Measurements from ENCODE around the gene SIGLEC8. TPM values are rescaled to one million over a fixed set of nuclear protein-coding genes. Genes with fewer than 3 reads are reported as not detected.

The SIGLEC8 gene
- total and polyA plus RNA-seq, 10 of the 15 experiments (the other 5 are each of a cell fraction or from before 2014, with no cell fraction given), result not detected

DNA sequence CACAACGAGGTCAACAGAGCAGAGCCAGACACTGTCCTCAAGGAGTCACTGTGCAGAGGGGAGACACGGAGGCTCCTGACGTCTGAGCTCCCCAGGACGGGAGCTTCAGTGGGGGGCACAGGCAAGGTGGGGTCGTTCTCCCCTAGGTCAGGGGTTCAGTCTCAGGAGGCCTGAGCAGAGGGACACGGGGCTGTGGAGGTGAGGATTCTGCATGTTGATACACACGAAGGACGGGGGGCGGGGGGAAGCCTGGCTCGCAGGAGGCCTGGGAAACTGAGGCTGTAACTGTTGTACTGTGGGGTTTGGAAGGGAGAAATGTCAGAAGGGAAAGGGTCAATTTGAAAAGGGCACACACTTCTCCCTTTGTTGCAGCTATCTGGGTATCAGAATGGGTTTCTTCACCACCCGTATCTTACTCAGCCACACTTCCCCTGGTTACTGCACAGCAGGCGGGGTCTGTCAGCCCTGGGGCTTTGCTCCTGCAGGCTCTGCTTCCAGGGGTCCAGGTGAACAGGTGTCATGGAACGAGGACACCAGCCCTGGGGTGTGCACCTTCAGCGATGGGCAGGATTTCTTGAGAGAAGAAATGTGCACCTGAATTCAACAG is 748 bp upstream of the SIGLEC8 start:
- POLR2A ChIA-PET, result no interaction called here
- no TSS peak for BruUV-seq (replicated peaks)
- RAD21 ChIA-PET (ENCODE audit: unreplicated experiment), result no interaction called here
- FAIRE-seq (no peak), ATAC-seq (no peak), DNase-seq (ENCODE audit: low read depth, low spot score) (no peak)
- Histone ChIP-seq H3K4me1 (ENCODE audit: control insufficient read depth, insufficient read depth, low read length) (no peaks in the 10 kb centered on the region), H3K9me3 (replicated peaks; ENCODE audit: control insufficient read depth, insufficient read depth, low read length) (no peaks in the 10 kb centered on the region), H3K9ac (ENCODE audit: control insufficient read depth, insufficient read depth, low read length) (no peak overlapping the region), H4K20me1 (ENCODE audit: control insufficient read depth, insufficient read depth) (no peaks in the 10 kb centered on the region), H3K4me3 (no peak overlapping the region), H3K27ac (ENCODE audit: control insufficient read depth, insufficient read depth) (no peak overlapping the region), H3K79me2 (ENCODE audit: control insufficient read depth, insufficient read depth, low read length) (no peaks in the 10 kb centered on the region), H3K4me2 (ENCODE audit: control insufficient read depth, insufficient read depth) (no peak overlapping the region), H3K27me3 (replicated peaks in 1 of 2; ENCODE audit: control insufficient read depth in 2 of 2, insufficient read depth in 2 of 2, low read length in 1 of 2) (no peaks in the 10 kb centered on the region), H2AFZ (ENCODE audit: control insufficient read depth, low read depth, low read length) (no peak overlapping the region), H3K36me3 (ENCODE audit: control insufficient read depth in 2 of 2, insufficient read depth in 2 of 2, low read length in 1 of 2) (no peaks in the 10 kb centered on the region)
- intact Hi-C loops (cut with micrococcal nuclease; ENCODE audit: unreplicated experiment), result no loop called here
- no peak for TF ChIP-seq YBX1 (IDR thresholded peaks at IDR 0.05)
- no peak for TF ChIP-seq ZZZ3 (IDR thresholded peaks at IDR 0.05; ENCODE audit: control insufficient read depth, insufficient read length, low read depth)
- TF ChIP-seq POLR2AphosphoS5 (IDR thresholded peaks at IDR 0.05; ENCODE audit: low read length), result no peak
- TF ChIP-seq EGR1 (IDR thresholded peaks at IDR 0.05; ENCODE audit: borderline replicate concordance in 1 of 2, low read depth in 2 of 2, low read length in 2 of 2), result no peak
- TF ChIP-seq SIX5 (IDR thresholded peaks at IDR 0.05; ENCODE audit: low read depth, low read length, severe bottlenecking), result no peak
- TF ChIP-seq POU2F2 (IDR thresholded peaks at IDR 0.05; ENCODE audit: borderline replicate concordance, low read depth, low read length), result no peak
- no peak for TF ChIP-seq SRF (IDR thresholded peaks at IDR 0.05; ENCODE audit: low read depth in 2 of 2, low read length in 2 of 2)
- no peak for TF ChIP-seq GATAD2B (conservative IDR thresholded peaks at IDR 0.05; ENCODE audit: low read depth)
- TF ChIP-seq CBX5 (IDR thresholded peaks at IDR 0.05; ENCODE audit: low read depth), result no peak
- TF ChIP-seq, protein P1, sequence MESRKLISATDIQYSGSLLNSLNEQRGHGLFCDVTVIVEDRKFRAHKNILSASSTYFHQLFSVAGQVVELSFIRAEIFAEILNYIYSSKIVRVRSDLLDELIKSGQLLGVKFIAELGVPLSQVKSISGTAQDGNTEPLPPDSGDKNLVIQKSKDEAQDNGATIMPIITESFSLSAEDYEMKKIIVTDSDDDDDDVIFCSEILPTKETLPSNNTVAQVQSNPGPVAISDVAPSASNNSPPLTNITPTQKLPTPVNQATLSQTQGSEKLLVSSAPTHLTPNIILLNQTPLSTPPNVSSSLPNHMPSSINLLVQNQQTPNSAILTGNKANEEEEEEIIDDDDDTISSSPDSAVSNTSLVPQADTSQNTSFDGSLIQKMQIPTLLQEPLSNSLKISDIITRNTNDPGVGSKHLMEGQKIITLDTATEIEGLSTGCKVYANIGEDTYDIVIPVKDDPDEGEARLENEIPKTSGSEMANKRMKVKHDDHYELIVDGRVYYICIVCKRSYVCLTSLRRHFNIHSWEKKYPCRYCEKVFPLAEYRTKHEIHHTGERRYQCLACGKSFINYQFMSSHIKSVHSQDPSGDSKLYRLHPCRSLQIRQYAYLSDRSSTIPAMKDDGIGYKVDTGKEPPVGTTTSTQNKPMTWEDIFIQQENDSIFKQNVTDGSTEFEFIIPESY (IDR thresholded peaks at IDR 0.05), result no peak
- WGBS (ENCODE audit: insufficient coverage, insufficient replicate concordance, low lambda C conversion rate, missing lambda C conversion rate), result 38% methylated on average over 14 of the region's 14 CpGs
- CTCF ChIA-PET, result interaction anchor here (1.0 to 1.2 kb wide), 2 partner anchors 14 to 202 kb away, joined by 4 to 6 read pairs; no protein-coding TSS in a partner anchor
- SMC1A ChIA-PET (ENCODE audit: uncharacterized antibody, unreplicated experiment), result no interaction called here
- in situ Hi-C loops (cut with MboI), result no loop called here
